HG03139 (cell line): ENCODE measurements around the gene CCT8.

ENCODE experiments used
- ATAC-seq: cut with Tn5 transposase; IDR thresholded peaks from one replicate; pipeline ENCODE4 v1.9.1; 2021; ENCODE audit not compliant: unreplicated experiment

The CCT8 gene

DNA sequence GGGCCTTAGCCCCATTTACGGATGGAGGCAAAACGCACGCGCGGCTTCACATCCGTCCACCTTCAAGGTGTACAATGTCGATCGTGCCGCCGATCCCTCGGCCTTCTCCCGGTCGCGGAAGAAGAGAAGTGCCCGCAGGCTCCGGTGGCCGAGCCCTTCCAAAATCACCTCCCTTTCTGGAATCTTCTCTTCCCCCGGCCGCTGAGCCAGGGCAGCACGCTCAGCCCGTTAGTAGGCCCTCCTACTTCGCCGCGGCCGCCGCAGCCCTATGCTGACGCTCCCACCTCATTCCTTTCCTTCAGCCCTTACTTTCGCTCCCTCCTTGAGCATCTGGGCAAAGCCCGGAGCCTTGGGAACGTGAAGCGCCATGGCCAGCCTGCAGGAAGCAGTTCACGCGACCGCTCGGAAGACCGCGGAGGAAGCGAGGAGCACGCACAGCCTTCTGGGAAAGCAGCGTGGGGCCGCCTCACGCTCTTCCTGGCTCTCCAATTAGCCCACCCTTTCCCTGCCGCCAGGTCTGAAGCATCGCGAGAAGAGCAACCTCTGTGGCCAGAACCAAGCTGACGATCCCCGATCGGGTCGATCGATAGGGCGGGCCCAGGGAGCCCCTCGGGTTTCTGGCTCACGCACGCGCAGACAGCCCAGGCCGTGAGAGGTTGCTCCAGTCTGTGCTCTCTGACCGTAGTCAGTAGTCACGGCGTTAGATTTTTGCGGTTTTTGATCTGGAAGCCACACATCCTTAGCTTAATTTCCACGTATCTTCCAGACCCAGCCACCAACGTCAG, at the start of gene CCT8:
Gene CCT8 (minus strand): TSS at position 427 of the 785 bp plus-strand sequence. CDS start 58 bp downstream, at position 369.
- ATAC-seq, result peak; percentile 93

DNA sequence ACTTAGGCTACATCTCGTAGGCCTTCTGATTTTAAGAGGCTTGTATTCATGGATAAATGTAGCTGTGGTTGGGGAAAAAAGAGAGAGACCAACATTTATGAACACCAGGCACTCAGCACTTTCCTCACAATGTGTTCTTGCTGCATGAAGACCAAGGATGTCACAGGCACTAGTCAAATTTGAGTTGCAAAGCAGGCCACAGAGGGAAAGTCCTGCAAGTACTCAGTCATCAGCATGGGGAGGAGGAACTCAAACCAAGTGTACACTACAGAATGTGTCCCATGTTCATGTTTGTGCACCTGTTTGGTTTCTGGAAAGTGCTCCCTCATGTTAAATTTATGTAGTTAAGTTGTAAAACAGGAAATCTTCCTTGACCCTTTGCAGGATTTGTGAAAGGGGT, 48.3 kb upstream of the CCT8 start:
- ATAC-seq, result no peak

GRCh38 chr21:29117372-29117955, 44.0 kb upstream of the CCT8 start:
- no peak for ATAC-seq

DNA sequence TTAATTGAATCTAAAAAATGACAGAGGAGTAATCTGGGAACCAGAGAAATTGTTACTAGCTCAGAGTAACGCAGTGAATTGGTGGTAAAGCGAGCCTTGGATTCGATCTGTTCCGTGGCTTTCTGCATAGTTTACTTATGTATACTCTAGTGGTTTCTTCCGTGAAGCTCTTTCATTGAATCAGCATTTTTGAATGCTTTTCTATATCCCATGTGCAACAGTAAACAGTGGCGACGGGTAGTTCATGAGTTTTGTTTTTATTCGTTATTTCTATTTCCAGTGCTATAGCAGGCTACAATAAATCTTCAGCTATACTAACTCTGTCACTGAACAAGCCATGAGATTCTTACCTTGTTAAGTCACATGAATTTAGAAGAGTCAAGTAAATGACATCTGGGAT, 42.5 kb upstream of the CCT8 start:
- ATAC-seq, result no peak

DNA sequence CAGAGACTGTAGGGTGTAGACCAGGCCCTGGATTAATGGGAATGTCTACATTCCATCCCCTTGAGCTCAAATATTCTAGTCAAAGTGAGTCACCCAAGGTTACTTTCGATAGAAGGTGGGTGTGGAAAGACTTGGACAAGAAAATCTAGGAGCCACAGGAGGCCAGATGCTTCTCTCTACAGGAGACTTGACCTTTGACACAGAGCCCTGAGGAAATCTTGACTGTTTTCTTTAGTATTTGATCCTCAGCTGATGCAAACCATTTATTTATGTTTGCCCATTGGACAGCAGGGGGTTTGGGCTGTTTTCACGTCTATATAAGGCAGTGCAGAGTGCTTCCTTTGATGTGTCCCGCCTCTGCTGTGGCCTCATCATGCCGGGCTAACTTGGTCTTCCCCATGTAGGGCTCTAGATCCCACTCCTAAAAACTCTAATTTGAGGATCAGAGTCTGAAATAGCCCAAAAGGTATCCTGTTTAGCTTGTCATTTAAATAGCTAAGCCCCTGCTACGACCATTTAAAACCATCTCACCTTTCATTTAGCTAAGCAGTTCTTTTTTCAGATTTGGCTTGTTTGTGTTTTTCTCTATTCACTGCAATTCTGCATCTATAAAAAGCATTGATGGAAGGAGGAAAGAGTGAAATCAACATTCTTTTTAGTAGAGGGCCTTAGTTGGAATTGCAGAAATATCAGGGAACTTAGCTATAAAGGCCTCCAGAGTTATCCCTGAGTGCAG, 41.5 kb upstream of the CCT8 start:
- no peak for ATAC-seq

DNA sequence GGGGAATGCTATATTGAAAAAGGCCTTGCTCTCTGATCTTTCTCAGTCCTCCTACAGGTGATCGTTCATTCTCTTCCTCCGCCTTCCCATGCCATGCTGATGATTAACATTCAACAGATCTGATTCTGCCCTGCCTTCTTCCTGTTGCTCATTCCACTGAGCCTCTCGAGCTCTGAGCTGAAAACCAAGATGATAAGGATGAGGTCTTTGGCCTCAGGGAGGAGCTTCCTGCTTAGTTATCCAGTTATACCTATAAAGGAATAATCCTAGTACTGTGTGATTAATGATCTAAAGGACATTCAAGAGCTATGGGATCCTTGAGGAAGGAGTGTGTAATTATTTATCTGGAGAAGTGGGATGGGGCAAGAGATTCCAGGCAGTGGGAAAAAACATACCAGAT, 31.8 kb upstream of the CCT8 start:
- no peak for ATAC-seq

GRCh38 chr21:29104239-29104708, 30.8 kb upstream of the CCT8 start:
- no peak for ATAC-seq

GRCh38 chr21:29102791-29103257, 29.4 kb upstream of the CCT8 start:
- no peak for ATAC-seq

DNA sequence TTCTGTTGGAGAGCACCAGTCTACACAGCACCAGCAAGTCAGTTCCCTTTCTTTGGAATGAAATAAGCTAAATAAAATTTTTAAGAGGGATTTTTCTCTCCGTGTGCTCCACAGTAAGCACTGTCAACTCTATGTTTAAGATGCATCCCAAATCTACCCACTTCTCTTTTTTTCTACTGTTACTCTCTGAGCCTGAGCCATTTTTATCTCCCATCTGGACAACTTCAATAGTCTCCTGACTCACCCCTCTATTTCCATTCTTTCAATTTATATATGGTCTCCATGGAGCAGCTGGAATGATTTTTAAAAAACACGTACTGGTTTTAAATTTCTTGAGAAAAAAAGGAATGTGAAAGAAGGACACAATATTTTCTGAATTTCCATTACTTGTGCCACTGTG, 24.7 kb upstream of the CCT8 start:
- ATAC-seq, result no peak

DNA sequence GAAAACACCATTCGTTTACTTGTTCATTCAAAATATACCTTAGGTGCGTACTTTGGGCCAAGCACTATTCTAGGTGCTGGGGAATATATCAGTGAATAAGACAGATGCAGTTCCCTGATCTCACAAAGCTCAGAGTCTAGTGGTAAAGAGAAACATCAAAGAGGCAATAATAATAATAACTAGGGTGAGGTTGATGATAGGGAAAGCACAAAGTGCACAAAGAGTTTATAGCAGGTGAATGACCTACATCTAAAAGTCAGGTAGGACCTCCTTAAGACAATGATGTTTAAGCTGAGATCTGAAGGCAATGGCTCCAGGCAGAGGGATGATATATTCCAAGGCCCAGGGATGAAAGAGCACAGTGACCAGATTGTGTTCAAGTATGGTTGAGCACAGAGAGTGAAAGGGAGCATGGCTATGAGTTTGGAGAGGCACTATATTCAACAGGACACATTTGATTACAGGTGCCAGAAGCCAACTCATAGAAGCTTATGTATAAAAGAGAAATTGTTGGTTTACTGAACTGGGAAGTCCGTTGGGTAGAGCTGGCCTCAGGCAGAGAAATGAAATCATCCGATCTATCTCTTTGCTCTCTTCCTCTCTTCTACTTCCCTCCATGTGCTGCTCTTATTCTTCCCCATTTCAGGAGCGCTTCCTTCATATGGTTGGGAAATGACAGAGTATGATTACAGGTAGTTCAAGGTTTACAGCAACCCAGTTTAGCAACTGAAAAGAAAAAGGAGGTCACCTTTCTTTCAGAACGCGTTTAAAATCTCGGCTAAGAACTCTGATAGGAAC, 23.0 kb upstream of the CCT8 start:
- ATAC-seq, result no peak

DNA sequence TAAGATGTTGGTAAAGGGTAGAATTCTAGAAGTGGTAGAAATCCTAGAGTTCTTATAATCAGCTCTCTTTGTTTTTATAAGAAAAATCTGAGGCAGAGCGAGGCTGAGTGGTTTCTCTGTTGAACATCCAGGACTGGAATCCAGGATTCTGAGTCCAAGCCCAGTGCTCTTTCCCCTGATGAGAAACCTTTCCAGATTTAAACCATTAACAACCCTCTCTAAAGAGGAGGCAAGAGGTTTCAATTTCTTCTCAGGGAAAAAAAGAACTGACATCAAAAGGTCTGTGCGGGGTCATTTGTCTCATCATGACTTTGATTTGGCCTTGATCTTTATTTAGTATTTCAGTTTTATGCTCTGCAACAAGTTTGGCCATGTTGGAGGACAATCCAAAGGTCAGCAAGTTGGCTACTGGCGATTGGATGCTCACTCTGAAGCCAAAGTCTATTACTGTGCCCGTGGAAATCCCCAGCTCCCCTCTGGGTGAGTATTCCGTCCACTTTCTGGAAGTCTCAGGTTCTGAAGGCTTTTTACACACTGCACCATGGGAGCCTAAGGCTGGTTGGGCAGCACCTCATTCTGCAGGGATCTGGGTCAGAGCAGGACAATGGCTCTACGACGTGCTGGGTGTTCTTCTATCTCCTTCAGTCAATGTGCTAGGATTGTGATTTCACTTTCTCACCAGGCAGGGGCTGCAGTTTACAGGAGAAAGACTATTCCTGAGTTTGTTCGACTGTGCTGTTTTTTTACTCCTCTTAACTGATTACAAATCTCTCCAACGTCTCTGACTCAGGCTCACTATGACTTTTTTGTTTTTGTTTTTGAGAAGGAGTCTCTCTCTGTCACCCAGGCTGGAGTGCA, 18.9 kb upstream of the CCT8 start:
- ATAC-seq, result no peak

- ATAC-seq, result no peak
These were observed 17.6 kb upstream of the CCT8 start for GRCh38 chr21:29091033-29091432.

GRCh38 chr21:29085106-29085752, 11.8 kb upstream of the CCT8 start:
- no peak for ATAC-seq

DNA sequence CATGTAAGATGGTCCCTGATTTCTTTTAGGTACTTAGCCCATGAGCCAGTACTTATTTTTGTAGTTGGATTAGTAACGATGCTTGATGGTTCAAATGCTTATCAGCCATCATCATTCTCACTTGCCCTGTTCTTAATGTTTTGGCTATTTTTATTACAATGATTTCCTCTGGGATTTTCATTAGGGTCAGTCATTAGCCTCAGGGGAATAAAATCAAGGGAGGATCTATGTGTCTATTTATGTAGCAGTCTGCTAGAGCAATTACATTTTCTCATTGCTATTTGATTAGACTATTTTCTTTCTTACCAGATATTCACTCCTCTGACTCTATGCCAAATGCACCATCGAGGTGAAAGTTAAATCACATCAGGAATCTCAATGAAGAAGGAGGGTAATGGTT, 10.9 kb upstream of the CCT8 start:
- no peak for ATAC-seq

DNA sequence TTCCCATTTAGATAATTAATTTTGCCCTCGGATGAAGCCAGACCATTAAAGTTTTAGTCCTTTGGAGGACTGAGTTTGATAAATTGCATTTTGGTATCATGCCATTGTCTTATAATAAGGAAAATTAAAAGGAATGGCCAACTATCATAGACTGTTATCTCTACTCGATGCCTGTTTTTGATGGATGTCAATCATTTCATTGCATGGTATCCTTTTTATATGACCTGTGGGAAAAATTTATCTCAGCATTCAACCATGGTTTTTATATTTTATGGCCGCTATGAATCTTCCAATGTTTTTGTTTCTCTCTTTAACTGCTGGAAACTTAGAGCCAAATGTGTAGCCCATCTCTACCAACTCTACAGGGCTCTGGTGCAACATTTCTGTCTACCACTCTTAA, 9.9 kb upstream of the CCT8 start:
- ATAC-seq, result no peak

DNA sequence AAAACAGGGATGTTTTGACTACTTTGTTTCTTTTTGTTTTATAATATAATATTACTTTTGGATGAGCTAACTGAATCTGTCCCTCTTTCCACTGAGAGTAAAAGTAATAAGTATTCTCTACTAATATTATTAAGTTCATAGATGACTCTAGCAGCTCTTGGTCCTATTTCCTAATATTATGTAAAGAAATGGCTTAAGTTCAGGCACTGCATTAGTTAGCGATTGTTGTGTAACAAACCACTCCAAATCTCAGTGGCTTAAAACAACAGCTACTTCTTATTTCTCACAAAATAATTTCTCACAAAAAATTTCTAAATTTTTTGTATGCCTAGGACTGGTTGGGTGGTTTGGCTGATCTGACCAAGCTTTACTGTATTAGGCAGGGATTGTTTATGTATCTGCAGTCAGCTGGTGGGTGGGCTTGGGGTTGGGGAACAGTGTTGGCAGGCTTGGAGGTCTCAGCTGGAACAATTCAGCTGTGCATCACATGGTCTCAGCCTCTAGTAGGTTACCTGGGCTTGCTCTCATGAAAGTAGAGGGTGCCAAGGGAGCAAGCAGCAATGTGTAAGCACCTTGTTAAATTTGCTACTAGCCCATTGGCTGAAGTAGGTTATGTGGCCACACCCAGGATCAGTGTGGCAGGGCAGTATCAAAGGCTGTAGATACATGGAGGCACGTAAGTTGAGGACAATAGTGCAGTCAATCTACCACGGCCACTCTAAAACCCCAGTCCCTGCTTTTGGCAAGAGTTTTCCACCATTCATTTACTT, 8.8 kb upstream of the CCT8 start:
- no peak for ATAC-seq

- no peak for ATAC-seq
These were observed 7.0 kb upstream of the CCT8 start for GRCh38 chr21:29080454-29080941.

DNA sequence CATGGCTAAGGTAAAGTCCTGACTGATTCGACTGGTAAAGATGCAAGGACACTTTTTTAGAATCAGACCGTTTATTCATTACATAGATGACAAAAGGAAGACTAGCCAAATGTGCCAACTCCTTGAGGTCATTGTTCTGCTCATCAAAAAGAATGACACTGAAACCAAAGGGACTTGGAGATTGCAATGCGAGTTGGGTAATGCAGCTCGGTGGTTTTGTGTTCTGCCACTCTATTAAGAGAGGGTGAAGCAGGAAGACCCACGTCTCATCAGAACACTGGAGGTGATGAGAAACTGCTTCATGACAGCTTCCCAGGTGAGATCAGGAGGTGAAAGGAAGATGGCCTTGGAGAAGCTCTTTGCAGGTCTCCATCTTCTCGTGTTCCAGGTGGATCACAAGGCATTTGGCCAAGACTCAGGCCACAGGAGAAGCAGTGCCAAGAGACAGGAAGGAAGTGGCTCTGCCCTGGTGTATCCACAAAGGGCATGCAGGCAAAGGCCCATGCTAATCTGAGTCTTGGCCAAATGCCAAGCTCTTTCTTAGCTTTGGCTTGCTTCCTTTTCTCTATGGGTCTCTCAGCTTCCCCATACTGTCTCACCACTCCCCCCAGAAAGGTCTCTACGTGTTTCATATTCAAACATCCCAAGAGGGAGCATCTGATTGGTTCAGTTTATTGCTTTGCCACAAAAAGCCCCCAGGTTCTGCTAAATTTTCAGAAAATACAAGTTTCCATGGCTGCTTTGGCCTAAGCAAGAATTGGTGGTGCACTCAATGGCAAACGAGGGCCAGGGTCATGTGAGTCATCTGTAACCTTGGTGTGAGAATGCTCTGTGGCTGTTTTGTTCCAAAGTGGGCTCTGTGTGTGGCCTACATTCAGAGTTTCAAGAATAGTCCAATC, 5.7 kb upstream of the CCT8 start:
- ATAC-seq, result peak; percentile 31
